HG02759 (cell line): ENCODE measurements around the gene SMARCC2.

Experiments used
- ATAC-seq: cut with Tn5 transposase; IDR thresholded peaks from one replicate; pipeline ENCODE4 v1.9.1; 2021; ENCODE audit warnings: mild to moderate bottlenecking, moderate library complexity; ENCODE audit not compliant: unreplicated experiment

SMARCC2 gene

DNA sequence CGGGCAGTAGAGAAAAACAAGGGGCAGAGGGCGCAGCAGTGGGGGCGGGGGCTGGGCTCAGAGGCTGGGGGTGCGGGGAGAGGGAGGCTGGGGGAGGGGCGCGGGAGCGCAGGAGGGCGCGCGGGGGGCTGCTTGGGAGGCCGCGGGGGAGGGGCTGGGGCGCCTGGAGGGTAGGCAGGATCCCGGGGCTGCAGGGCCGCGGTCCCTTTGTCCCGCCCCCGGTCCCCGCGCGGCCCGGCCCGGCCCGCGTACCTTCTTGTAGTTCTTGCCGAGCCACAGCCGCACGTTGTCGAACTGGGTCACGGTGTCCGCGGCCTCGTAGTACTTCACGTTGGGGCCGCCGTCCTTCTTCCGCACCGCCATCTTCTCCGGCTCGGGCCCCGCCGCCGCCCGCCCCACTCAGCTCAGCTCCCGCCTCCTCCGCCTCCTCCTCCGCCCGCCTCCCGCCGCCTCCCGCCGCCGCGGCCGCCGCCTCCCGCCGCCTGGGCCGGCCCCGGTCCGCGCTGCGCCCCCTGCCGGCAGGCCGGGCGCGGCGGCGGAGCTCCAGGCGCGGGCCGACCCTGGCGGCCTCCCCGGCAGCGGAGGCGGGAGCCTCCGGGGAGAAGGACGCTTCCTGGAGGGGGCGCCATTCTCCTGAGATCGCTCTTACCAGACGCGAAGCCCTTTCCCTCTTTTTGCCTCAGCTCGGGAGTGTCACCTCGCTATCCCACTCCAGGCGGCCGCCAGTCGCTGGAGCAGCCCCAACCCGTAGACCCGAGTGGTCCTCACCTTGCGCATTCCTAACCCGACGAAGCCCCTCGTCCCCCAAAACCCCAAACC, at the start of gene SMARCC2:
SMARCC2 (minus strand) TSS at position 385 of the 819 bp plus-strand sequence; CDS start at position 363, 22 bp downstream.
- peak; percentile 83 for ATAC-seq

DNA sequence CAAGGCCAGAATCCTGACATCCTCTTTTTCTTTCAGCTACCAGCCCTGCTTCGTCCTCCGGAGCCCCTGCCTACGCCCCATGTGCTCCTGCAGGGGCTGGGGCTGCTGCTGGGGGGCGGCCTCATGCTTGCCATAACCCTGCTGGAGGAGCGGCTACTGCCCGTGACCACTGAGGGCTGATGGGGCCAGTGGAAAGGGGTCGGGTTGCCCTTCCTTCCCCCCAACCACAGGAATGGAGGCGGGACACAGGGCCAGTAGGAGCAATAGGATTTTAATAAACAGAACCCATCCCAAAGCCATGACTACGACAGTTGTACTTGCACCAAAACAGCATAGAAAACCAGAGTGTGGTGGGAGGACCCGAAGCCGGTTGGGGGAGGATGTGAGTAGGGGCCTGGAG, 48.3 kb upstream of the SMARCC2 start:
- no peak for ATAC-seq

DNA sequence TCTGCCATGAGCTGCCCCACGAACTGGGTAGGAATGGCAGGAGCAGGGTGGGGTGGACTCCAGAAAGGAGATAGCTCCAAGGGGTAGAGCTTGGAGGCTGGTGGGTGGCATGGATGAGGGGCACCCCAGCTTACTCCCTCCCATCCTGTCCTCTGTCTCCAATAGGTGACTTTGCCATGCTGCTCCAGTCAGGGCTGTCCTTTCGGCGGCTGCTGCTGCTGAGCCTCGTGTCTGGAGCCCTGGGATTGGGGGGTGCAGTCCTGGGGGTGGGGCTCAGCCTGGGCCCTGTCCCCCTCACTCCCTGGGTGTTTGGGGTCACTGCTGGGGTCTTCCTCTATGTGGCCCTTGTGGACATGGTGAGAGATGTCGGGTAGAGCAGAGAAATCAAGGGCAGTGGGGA, 47.7 kb upstream of the SMARCC2 start:
- ATAC-seq: no peak

DNA sequence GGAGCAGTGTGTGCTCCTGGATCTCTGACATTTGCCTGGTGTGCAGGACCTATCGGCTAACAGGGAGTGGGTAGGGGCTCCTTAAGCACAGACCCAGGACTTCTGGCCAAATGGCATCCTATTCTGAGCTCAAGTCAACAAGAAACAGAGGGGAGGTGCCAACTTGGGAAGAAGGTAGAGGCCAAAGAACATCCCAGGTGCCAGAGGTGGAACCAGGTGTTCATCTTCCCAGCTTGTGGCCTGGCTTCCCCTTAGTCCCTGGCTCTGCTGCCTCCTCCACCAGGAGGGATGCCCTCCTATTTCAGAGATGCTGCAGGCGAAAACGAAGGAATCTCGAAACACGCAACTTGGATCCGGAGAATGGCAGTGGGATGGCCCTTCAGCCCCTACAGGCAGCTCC, 46.8 kb upstream of the SMARCC2 start:
- no peak for ATAC-seq

DNA sequence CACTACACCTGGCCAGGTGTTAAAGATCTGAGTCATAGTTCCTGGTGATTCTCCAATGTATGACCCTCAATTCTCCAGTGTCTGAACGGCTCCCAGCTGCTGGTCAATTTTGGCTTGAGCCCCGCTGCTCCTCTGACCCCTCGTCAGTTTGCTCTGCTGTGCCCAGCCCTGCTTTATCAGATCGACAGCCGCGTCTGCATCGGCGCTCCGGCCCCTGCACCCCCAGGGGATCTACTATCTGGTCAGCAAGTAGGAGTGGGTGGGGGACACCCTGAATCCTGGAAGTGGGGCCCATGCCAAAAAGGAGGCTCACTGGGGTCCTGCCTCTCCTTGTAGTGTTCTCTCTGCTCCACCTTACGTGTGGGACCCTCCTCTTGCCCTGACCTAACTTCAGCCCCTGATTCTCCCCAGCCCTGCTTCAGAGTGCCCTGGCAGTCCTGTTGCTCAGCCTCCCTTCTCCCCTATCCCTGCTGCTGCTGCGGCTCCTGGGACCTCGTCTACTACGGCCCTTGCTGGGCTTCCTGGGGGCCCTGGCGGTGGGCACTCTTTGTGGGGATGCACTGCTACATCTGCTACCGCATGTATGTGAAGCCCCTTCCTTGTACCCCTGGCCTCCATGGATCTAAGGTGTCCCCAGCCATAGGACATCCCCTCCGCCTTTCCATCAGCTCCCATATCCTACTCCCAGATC, 45.6 kb upstream of the SMARCC2 start:
- no peak for ATAC-seq

DNA sequence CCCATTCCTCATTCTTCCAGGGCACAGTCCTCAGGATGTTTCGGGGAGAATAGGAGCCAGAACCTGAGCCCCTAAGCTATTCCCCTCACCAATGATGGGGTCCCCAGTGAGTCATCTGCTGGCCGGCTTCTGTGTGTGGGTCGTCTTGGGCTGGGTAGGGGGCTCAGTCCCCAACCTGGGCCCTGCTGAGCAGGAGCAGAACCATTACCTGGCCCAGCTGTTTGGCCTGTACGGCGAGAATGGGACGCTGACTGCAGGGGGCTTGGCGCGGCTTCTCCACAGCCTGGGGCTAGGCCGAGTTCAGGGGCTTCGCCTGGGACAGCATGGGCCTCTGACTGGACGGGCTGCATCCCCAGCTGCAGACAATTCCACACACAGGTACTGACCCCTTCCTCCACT, 41.9 kb upstream of the SMARCC2 start:
- no peak for ATAC-seq

GRCh38 chr12:56230432-56231183, 41.3 kb upstream of the SMARCC2 start:
- no peak for ATAC-seq

DNA sequence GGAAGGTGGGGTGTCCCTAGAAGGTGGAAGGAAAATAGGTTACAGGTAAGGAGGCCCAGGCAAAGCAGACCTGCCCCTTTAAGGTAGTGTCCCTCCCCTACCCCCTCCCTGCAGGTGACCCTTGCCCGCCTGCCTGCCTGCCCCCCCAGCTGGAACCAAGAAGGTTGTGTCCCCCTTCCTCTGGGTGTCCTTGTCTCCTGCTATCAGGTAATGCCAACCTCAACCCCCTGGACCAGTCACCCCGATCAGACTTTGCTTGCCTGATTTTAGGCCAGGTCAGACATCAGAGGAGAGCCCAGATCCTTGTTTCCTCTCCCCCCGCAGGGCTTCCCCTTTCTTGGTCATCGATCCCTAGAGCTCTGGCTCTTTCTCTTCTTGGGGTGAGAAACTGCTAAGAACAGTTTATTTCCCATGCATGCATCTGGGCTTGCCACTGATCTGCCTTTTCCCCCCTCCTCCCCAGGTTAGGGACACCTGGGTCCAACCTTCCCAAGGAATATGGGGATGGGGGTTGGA, 40.7 kb upstream of the SMARCC2 start, which contains the start of gene SLC39A5:
SLC39A5 (plus strand) TSS at position 136 of the 516 bp plus-strand sequence. CDS start 1,224 bp downstream, outside the sequence.
- no peak for ATAC-seq

DNA sequence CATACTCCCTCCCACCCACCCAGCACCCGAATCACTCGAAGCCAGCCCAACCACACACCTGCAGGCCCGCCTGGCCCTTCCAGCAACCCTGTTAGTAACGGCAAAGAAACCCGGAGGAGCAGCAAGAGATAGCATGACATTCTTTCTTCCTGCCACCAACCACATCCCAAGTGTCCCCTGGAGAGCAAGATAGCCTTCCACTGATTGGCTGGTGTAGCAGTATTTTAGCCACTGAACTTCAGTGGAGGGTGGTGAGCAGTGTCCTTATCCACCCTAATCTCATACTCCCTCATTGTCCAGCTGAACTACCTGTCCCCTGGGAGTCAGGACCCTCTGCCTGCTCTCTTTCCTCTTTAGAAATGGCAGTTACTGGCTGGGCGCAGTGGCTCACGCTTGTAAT, 39.8 kb upstream of the SMARCC2 start:
- no peak for ATAC-seq

DNA sequence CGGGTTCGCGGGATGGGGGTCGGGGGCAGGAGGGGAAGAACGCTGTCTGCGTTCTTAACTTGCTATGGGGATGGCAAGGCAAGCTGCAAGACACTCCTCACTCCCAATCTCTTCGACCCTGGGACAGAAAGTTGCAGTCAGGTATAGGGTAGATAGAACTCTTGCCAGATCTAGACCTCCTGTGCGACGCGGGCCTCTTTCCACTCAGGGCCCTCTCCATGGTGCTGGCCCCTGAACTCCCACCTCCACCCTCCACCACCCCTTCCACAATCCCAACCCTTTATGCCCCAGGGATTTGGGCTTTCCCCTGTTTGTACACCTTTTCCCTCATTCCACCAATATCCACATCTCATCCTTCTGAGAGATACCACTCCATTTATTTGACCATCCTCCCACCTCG, 35.7 kb upstream of the SMARCC2 start:
- no peak for ATAC-seq

- ATAC-seq: peak; percentile 82
Measured at GRCh38 chr12:56224102-56224701, 34.9 kb upstream of the SMARCC2 start, which contains the start of gene NABP2. Gene NABP2, plus strand, starts transcription at chr12:56224342. Its CDS starts 515 bp downstream, at chr12:56224857.

GRCh38 chr12:56223571-56224101, 34.4 kb upstream of the SMARCC2 start:
- ATAC-seq: no peak

DNA sequence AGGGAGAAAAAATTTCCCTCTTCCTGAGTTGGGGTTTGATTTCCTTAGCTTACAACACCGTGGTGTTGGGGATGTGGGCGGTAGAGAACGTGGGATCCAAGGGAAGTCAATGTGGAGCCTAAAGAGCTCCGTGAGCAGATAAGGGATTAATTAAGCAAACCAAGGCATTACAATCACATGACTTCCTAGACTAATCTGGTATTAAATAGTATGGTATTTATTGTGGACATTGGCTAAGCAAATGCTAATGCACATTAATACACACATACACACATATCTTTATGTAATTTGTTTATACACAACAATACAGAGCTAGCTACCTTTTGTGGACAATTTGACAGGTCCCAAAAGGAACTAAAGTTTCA, 33.2 kb upstream of the SMARCC2 start:
- ATAC-seq: no peak

DNA sequence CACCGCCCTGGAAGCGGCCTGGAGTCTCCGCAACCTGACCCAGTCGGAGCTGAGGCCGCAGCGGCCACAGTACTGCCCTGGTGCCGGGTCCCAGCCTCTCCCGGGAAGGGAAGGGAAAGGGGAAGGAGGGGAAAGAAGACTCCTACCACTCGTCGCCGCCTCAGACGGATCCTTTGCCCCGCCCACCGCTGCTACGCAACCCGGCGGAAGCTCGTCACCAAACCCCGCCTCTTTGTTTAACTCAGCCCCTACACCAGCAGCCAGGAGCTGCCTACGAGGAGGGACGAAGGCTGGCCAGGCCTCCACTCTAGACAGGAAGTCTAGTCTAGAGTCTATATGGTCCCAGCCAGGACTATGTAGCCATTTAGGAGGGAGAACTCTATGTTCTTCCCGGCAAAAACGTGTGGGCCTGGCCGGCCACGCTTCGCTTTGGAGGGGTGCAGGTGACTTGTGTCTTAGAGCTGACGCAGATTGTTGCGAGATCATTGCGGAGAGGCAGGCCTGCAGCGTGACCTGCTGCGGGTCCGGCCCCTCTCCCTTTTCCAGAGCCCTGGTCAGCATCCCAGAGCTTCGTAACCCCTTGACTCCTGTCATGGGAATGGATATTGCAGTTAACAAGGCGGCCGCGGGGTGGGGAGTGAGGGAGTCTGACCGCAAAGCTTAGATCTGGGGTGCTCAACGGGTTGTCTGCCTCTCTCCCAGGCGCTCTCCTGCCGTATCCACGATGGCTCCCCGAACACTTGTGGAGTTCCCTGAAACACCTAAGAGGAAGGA, 32.7 kb upstream of the SMARCC2 start, which contains the start of gene RNF41:
RNF41 (minus strand) TSS at position 166 of the 774 bp plus-strand sequence. CDS start 7,875 bp downstream, outside the sequence.
- ATAC-seq: peak; percentile 80

- ATAC-seq: peak; percentile 30
Measured at GRCh38 chr12:56221232-56221756, 32.0 kb upstream of the SMARCC2 start.

DNA sequence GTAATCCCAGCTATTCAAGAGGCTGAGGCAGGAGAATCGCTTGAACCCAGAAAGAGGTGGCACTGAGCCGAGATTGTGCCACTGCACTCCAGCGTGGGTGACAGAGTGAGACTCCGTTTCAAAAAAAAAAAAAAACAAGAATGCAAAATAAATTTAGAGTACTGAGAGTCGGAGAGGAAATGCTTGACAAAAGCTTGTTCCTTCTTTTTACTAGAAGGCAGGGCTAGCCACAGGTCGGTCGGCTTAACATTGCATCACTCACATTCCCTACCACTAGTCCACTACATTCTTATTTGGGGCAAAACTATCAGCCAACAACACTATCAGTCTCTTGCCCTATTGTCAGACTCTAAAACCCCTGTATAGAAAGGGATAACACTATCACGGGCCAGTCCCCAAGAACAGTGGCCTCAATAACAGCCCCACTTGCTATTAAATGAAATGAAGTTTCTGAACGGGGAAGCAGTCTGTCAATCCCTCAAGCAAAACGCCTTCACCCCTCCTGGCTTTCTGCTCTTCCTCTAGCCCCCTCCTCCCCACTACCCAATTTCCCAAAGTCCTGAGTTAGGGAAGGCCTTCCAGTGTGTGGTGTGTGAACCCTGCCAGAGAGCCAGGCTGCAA, 31.4 kb upstream of the SMARCC2 start:
- no peak for ATAC-seq

GRCh38 chr12:56219840-56220239, 30.6 kb upstream of the SMARCC2 start:
- ATAC-seq: no peak

- no peak for ATAC-seq
Measured at GRCh38 chr12:56216461-56216860, 27.2 kb upstream of the SMARCC2 start.

DNA sequence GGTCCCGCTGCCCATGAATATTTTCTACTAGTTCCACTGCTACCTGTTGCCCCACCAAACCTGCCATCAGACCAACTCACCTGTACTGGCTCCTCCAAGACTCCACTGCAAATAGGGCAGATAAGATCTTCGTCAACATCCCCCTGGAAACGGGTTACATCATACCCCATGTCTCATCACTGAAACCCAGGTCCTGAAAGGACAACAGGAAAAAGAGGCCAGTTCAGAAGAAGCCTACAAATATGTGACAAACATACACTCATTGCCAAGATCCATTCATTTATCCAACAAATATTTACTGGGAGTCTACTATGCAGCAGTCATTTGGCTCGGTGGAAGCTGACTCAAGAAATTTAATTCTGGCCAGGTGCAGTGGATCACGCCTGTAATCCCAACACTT, 24.6 kb upstream of the SMARCC2 start:
- ATAC-seq: no peak
